Ishikawa (cell line): ENCODE results near the gene TMED8.

ENCODE experiments used
- CEBPB ChIP-seq: IDR thresholded peaks from 2 replicates; pipeline ENCODE4 v1.6.1; 2012
- CREB1 ChIP-seq: IDR thresholded peaks from 2 replicates; pipeline ENCODE4 v1.6.1; 2012; ENCODE audit warnings: low read depth
- EGR1 ChIP-seq: IDR thresholded peaks from 2 replicates; pipeline ENCODE4 v1.6.1; 2012
- EP300 ChIP-seq: IDR thresholded peaks from 2 replicates; pipeline ENCODE4 v1.6.1; 2012; ENCODE audit warnings: borderline replicate concordance
- FOXM1 ChIP-seq: IDR thresholded peaks from 2 replicates; pipeline ENCODE4 v1.6.1; 2012; ENCODE audit warnings: low read depth, borderline replicate concordance
- MAX ChIP-seq: IDR thresholded peaks from 2 replicates; pipeline ENCODE4 v1.6.1; 2012
- NFIC ChIP-seq: IDR thresholded peaks from 2 replicates; pipeline ENCODE4 v1.6.1; 2012
- RAD21 ChIP-seq: IDR thresholded peaks from 2 replicates; pipeline ENCODE4 v1.6.1; 2012; ENCODE audit warnings: low read depth
- REST ChIP-seq: IDR thresholded peaks from 2 replicates; pipeline ENCODE4 v1.6.1; 2012; ENCODE audit warnings: low read depth, mild to moderate bottlenecking
- TAF1 ChIP-seq: IDR thresholded peaks from 2 replicates; pipeline ENCODE4 v1.6.1; 2012; ENCODE audit warnings: low read depth, mild to moderate bottlenecking
- TCF12 ChIP-seq: IDR thresholded peaks from 2 replicates; pipeline ENCODE4 v1.6.1; 2012; ENCODE audit warnings: low read depth
- TEAD4 ChIP-seq: IDR thresholded peaks from 2 replicates; pipeline ENCODE4 v1.6.1; 2012
- USF1 ChIP-seq: IDR thresholded peaks from 2 replicates; pipeline ENCODE4 v1.6.1; 2012
- YY1 ChIP-seq: IDR thresholded peaks from 2 replicates; pipeline ENCODE4 v1.6.1; 2012; ENCODE audit warnings: low read depth
- ZBTB7A ChIP-seq: IDR thresholded peaks from 2 replicates; pipeline ENCODE4 v1.6.1; 2012; ENCODE audit warnings: low read depth

Gene TMED8

GRCh38 chr14:77346495-77346894 lies 30.4 kb downstream of the TMED8 start:
- TF ChIP-seq TEAD4 (no peak), NFIC (no peak), CREB1 (no peak), USF1 (no peak), EP300 (no peak), REST (no peak), CEBPB (no peak), MAX (no peak), YY1 (no peak), EGR1 (no peak), FOXM1 (no peak)

GRCh38 chr14:77344377-77344996 lies 32.4 kb downstream of the TMED8 start:
- TF ChIP-seq REST (no peak), RAD21 (no peak), NFIC (no peak), TEAD4 (no peak), TAF1 (no peak), CREB1 (no peak), CEBPB (no peak), FOXM1 (no peak), EP300 (no peak), EGR1 (no peak), YY1 (no peak), ZBTB7A (no peak), USF1 (no peak), MAX (no peak), TCF12 (no peak)

- TF ChIP-seq REST (no peak), TCF12 (no peak), CREB1 (no peak), FOXM1 (no peak), ZBTB7A (no peak), YY1 (no peak), TAF1 (no peak), EP300 (no peak), RAD21 (no peak), USF1 (no peak), EGR1 (no peak), MAX (no peak), CEBPB (no peak), TEAD4 (no peak), NFIC (no peak)
Measured at GRCh38 chr14:77343662-77344061, 33.2 kb downstream of the TMED8 start.

- TF ChIP-seq ZBTB7A (no peak), REST (no peak), CEBPB (no peak), TEAD4 (no peak)
Measured at GRCh38 chr14:77342726-77343397, 34.0 kb downstream of the TMED8 start.
